ENCODE data around the gene SPTLC3.

DNA sequence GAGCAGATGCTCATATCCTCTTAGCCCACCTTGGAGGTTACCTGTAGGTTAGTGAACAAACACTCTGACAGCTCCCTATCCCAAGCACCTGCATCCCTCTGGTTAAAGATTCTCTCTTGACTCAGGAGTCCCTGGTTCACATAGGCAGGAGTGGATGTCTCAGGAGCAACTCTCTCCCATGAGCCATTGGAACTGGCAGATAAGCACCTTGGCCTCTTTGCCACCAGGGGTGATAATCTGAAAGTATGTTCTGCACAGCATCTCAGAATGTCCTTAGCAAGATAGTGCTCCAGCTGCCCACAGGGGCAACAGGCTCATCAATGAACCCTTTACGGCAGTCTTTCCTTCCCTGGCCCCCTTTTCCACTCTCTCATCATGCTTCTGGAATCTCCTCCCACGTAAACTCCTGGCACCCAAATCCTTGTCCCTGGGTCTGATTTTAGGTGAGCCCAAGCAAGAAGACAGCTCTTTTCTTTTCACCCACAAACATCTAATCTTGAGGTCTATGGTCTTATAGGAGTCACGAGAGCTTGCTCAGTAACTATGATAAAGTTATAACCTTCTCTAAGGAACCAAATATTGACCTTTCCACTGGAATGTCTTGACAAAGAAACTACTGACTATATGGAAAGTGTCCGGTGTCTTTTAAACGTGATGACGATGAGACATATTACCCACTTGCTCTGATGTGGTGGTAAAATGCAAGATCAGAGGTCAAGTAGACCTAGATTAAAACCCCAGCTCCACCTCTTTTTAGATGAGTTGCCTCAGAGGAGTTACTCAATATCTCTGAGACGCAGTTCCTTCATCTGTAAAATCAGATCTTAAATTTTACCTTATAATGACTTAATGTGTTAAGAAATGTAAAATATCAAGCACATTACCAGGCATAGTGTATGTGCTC lies 172.5 kb downstream of the SPTLC3 start:
- TF ChIP-seq SMC3 (IDR thresholded peaks at IDR 0.05; ENCODE audit: low read length), result no peak
- TF ChIP-seq ZFYVE20 (CRISPR knock-in tag; IDR thresholded peaks at IDR 0.05; ENCODE audit: borderline replicate concordance, low read depth), result no peak
- TF ChIP-seq CHCHD3 (CRISPR knock-in tag; IDR thresholded peaks at IDR 0.05), result no peak
- TF ChIP-seq, protein P1, sequence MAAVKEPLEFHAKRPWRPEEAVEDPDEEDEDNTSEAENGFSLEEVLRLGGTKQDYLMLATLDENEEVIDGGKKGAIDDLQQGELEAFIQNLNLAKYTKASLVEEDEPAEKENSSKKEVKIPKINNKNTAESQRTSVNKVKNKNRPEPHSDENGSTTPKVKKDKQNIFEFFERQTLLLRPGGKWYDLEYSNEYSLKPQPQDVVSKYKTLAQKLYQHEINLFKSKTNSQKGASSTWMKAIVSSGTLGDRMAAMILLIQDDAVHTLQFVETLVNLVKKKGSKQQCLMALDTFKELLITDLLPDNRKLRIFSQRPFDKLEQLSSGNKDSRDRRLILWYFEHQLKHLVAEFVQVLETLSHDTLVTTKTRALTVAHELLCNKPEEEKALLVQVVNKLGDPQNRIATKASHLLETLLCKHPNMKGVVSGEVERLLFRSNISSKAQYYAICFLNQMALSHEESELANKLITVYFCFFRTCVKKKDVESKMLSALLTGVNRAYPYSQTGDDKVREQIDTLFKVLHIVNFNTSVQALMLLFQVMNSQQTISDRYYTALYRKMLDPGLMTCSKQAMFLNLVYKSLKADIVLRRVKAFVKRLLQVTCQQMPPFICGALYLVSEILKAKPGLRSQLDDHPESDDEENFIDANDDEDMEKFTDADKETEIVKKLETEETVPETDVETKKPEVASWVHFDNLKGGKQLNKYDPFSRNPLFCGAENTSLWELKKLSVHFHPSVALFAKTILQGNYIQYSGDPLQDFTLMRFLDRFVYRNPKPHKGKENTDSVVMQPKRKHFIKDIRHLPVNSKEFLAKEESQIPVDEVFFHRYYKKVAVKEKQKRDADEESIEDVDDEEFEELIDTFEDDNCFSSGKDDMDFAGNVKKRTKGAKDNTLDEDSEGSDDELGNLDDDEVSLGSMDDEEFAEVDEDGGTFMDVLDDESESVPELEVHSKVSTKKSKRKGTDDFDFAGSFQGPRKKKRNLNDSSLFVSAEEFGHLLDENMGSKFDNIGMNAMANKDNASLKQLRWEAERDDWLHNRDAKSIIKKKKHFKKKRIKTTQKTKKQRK (IDR thresholded peaks at IDR 0.05; ENCODE audit: low read length), result no peak
- TF ChIP-seq CREB3 (CRISPR knock-in tag; IDR thresholded peaks at IDR 0.05), result no peak
- no peak for TF ChIP-seq POLR2A (IDR thresholded peaks at IDR 0.05; ENCODE audit: insufficient read depth in 1 of 2, low read depth in 2 of 2, low read length in 2 of 2)
- TF ChIP-seq ZNF260 (CRISPR knock-in tag; IDR thresholded peaks at IDR 0.05; ENCODE audit: borderline replicate concordance, low read depth), result no peak
- TF ChIP-seq ZBTB7A (CRISPR knock-in tag; IDR thresholded peaks at IDR 0.05), result no peak
- no peak for TF ChIP-seq POLR2AphosphoS5 (IDR thresholded peaks at IDR 0.05; ENCODE audit: low read depth, low read length)
- TF ChIP-seq, protein P2, sequence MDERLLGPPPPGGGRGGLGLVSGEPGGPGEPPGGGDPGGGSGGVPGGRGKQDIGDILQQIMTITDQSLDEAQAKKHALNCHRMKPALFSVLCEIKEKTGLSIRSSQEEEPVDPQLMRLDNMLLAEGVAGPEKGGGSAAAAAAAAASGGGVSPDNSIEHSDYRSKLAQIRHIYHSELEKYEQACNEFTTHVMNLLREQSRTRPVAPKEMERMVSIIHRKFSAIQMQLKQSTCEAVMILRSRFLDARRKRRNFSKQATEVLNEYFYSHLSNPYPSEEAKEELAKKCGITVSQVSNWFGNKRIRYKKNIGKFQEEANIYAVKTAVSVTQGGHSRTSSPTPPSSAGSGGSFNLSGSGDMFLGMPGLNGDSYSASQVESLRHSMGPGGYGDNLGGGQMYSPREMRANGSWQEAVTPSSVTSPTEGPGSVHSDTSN (CRISPR knock-in tag; IDR thresholded peaks at IDR 0.05), result no peak
